SU-DHL-6 (cell line): ENCODE results near the gene RGS6.

Experiments
- CTCF ChIP-seq: fragments of 200-600 bp; sonication (generic); IDR thresholded peaks from one replicate; pipeline ENCODE4 v1.5.1; 2017; ENCODE audit warnings: antibody characterized with exemption, mild to moderate bottlenecking, low read length, moderate library complexity; ENCODE audit not compliant: insufficient read depth, poor library complexity, severe bottlenecking
- EZH2phosphoT487 ChIP-seq: fragments of 200-600 bp; sonication (generic), shearing (Covaris generic); conservative IDR thresholded peaks from 2 replicates; pipeline ENCODE4 v1.6.1; 2018; ENCODE audit warnings: mild to moderate bottlenecking, antibody characterized with exemption, low read length, moderate library complexity, mixed read lengths

GRCh38 chr14:72061718-72062117 lies 129.5 kb downstream of the RGS6 start:
- no peak for TF ChIP-seq CTCF
- no peak for TF ChIP-seq EZH2phosphoT487
